AML-193 (cell line): ENCODE data around the gene TOX2.

Experiments used
- DNase-seq, 2 experiments: peaks; one replicate each; lab custom pipeline; 2025; lab: John Stamatoyannopoulos, UW

TOX2 gene

GRCh38 chr20:43977962-43978361, 63.3 kb downstream of the TOX2 start:
- no peak for DNase-seq

- DNase-seq, result no peak
Observed at GRCh38 chr20:43979576-43980105, 65.0 kb downstream of the TOX2 start.

GRCh38 chr20:43981540-43981939, 66.9 kb downstream of the TOX2 start:
- DNase-seq, result no peak

GRCh38 chr20:43982016-43982415, 67.4 kb downstream of the TOX2 start:
- DNase-seq, result no peak

- no peak for DNase-seq
Observed at GRCh38 chr20:43982886-43983285, 68.2 kb downstream of the TOX2 start.

- no peak for DNase-seq
Observed at GRCh38 chr20:43983359-43983758, 68.7 kb downstream of the TOX2 start.

GRCh38 chr20:43983904-43984361, 69.3 kb downstream of the TOX2 start:
- no peak for DNase-seq

GRCh38 chr20:43984587-43984986, 69.9 kb downstream of the TOX2 start:
- no peak for DNase-seq

- no peak for DNase-seq
Observed at GRCh38 chr20:43985121-43985520, 70.5 kb downstream of the TOX2 start.

GRCh38 chr20:43985608-43986316, 71.1 kb downstream of the TOX2 start:
- DNase-seq, result no peak

- DNase-seq, result no peak
Observed at GRCh38 chr20:43987018-43987417, 72.4 kb downstream of the TOX2 start.

- no peak for DNase-seq
Observed at GRCh38 chr20:43987531-43987930, 72.9 kb downstream of the TOX2 start.

GRCh38 chr20:43988451-43988850, 73.8 kb downstream of the TOX2 start:
- no peak for DNase-seq

- DNase-seq, result no peak
Observed at GRCh38 chr20:43988867-43989266, 74.2 kb downstream of the TOX2 start.

- no peak for DNase-seq
Observed at GRCh38 chr20:43991261-43991660, 76.6 kb downstream of the TOX2 start.

GRCh38 chr20:43991982-43992381, 77.3 kb downstream of the TOX2 start:
- DNase-seq, result no peak

- no peak for DNase-seq
Observed at GRCh38 chr20:43992885-43993284, 78.2 kb downstream of the TOX2 start.

- DNase-seq, result no peak
Observed at GRCh38 chr20:43993560-43993959, 78.9 kb downstream of the TOX2 start.

- no peak for DNase-seq
Observed at GRCh38 chr20:43994486-43995100, 79.9 kb downstream of the TOX2 start.

- no peak for DNase-seq
Observed at GRCh38 chr20:43995645-43996044, 81.0 kb downstream of the TOX2 start.

- DNase-seq, result no peak
Observed at GRCh38 chr20:43996240-43996930, 81.7 kb downstream of the TOX2 start.

GRCh38 chr20:43999848-44000247, 85.2 kb downstream of the TOX2 start:
- no peak for DNase-seq
